Tibial nerve (tissue), 4 donors: ENCODE measurements around the gene MLLT1. TPM values are rescaled to one million over a fixed set of nuclear protein-coding genes. Genes with fewer than 3 reads are reported as not detected.

ENCODE experiments used
- DNase-seq, 2 donors: peaks; one replicate each; pipeline ENCODE4 v3.0.0-alpha.2; 2019; ENCODE audit warnings: low spot score in 2 of 2
- H3K27ac ChIP-seq, 4 donors: fragments of 200-600 bp; sonication (generic) in 3 of 4; one replicate each; pipeline ENCODE4 v1.5.1; 2017 to 2019; ENCODE audit warnings: mild to moderate bottlenecking in 1 of 4
- H3K27me3 ChIP-seq, 2 donors: fragments of 200-600 bp; sonication (generic) in 1 of 2; one replicate each; pipeline versions ENCODE4 v1.5.1 to v1.6.0; 2017 to 2019
- H3K36me3 ChIP-seq, 3 donors: fragments of 200-600 bp; sonication (generic); one replicate each; pipeline ENCODE4 v1.5.1; 2018 to 2019
- H3K4me1 ChIP-seq, 4 donors: fragments of 200-600 bp; sonication (generic) in 3 of 4; one replicate each; pipeline ENCODE4 v1.5.1; 2017 to 2019
- H3K4me3 ChIP-seq, 4 donors: fragments of 200-600 bp; sonication (generic) in 3 of 4; one replicate each; pipeline ENCODE4 v1.5.1; 2017 to 2019; ENCODE audit warnings: mild to moderate bottlenecking in 1 of 4, moderate library complexity in 1 of 4
- H3K9me3 ChIP-seq, 4 donors: fragments of 200-600 bp; sonication (generic) in 3 of 4; one replicate each; pipeline ENCODE4 v1.5.1; 2017 to 2019
- EP300 ChIP-seq, 2 donors: sonication (generic); formaldehyde crosslinking; IDR thresholded peaks; one replicate each; pipeline ENCODE4 v1.6.1; 2017; ENCODE audit warnings: antibody characterized with exemption in 2 of 2, mild to moderate bottlenecking in 1 of 2
- POLR2A ChIP-seq, 2 donors: fragments of 450-650 bp; IDR thresholded peaks; one replicate each; pipeline ENCODE4 v1.6.1; 2017; ENCODE audit warnings: antibody characterized with exemption in 2 of 2, mild to moderate bottlenecking in 2 of 2, moderate library complexity in 2 of 2
- WGBS, 2 donors: methylation state at CpG; one replicate each; pipeline ENCODE4 v1.1.5; 2018; 5-methylcytosine and 5-hydroxymethylcytosine counted together
- total RNA-seq, 4 donors: library from RNA; depleted of rRNA; stranded (reverse); fragments of >200 nt; gene quantifications; one replicate each; pipeline ENCODE4 v1.1.0, GENCODE V29; 2016
- TF ChIP-seq, protein P1 (sequence below), 5 experiments: fragments of 200-600 bp in 3 of 5; fragments of 450-650 bp in 2 of 5; sonication (generic) in 3 of 5; IDR thresholded peaks; one replicate each; pipeline ENCODE4 v1.5.1; 2016 to 2019; ENCODE audit warnings: antibody characterized with exemption in 5 of 5, mild to moderate bottlenecking in 3 of 5, moderate library complexity in 2 of 5

Gene MLLT1
- total RNA-seq, 4 donors from 2014 or later: 15.1 to 42.0 (median 19.9) TPM

DNA sequence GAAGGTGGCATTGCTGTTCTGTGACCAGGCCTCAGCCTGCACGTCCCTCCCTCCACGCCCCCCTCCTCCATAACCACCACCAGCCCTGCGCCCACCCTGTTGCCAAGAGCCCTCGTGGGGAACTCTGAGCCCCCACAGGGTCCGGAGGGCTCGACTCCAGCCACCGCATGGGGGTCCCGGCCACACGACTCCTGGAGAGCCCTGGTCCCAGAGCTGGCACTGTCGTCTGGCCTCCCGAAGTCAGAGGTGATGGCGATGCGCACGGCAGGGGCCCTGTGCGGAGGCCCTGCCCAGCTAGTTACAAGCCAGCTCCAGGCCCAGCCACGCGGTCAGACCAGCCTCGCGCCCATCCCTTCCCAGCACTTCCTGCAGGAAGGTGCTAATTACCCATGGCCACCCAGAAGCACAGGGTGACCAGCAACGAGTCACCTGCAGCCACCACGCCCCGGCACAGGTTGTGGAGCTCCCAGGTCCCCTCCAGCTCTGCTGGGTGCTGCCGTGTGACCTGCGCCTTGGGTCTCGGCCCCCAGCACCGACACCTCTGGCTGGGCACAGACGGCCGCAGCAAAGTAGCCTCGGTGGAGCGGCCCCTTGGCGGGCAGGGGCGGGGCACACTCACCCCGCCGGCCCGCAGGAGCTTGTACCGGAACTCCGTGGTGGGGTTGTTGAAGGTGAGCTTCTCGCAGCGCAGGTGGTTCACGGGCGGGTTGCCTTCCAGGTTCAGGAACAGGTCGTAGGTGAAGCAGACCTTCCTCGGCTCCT, 49.6 kb downstream of the MLLT1 start:
- 85 to 87% methylated on average over 28 to 39 of the region's 43 CpGs for WGBS, 2 donors
- H3K9me3 ChIP-seq: no peaks in the 10 kb centered on the region
- DNase-seq: no peak
- H3K36me3 ChIP-seq: peaks cover 0 to 37% (median 0%) of the 10 kb centered on the region in 3 donors
- no peak for TF ChIP-seq POLR2A (IDR thresholded peaks at IDR 0.05)
- TF ChIP-seq, protein P1, sequence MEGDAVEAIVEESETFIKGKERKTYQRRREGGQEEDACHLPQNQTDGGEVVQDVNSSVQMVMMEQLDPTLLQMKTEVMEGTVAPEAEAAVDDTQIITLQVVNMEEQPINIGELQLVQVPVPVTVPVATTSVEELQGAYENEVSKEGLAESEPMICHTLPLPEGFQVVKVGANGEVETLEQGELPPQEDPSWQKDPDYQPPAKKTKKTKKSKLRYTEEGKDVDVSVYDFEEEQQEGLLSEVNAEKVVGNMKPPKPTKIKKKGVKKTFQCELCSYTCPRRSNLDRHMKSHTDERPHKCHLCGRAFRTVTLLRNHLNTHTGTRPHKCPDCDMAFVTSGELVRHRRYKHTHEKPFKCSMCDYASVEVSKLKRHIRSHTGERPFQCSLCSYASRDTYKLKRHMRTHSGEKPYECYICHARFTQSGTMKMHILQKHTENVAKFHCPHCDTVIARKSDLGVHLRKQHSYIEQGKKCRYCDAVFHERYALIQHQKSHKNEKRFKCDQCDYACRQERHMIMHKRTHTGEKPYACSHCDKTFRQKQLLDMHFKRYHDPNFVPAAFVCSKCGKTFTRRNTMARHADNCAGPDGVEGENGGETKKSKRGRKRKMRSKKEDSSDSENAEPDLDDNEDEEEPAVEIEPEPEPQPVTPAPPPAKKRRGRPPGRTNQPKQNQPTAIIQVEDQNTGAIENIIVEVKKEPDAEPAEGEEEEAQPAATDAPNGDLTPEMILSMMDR (IDR thresholded peaks at IDR 0.05): no peak
- TF ChIP-seq EP300 (IDR thresholded peaks at IDR 0.05): no peak
- peaks cover 0 to 98% (median 42%) of the 10 kb centered on the region in 4 donors for H3K4me1 ChIP-seq
- H3K27ac ChIP-seq: no peak overlapping the region
- no peak overlapping the region for H3K4me3 ChIP-seq
- no peaks in the 10 kb centered on the region for H3K27me3 ChIP-seq

DNA sequence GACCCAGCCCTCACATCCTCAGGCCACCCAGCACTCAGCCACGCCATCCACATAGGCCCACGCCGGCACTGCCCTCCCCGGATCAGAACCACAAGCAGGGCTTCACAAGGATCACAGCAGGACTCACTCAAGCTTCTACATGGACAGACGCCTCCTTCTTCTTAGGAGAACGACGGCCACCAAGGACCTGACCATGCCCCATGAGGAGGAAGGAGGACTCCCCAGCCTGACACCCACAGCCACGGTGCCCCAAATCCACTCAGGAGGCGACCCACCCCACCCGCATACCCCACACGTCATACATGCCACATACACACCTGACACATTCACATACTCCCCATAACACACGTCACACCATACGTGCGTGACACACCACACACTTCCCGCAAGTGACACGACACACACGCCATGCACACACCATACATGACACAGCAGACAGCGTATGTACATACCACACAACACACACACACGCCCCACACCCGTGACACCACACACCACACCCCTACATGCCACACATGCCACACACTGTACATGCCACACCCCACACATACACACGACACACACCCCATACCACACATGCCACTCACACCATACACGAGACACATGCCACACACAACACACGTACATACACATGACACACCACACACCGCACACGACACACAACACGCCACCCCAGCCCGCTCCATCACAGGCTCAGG, 50.4 kb downstream of the MLLT1 start:
- WGBS, 2 donors: 87% methylated on average over 26 to 27 of the region's 27 CpGs
- H3K27me3 ChIP-seq: no peaks in the 10 kb centered on the region
- H3K9me3 ChIP-seq: no peaks in the 10 kb centered on the region
- peaks cover 0 to 41% (median 0%) of the 10 kb centered on the region in 3 donors for H3K36me3 ChIP-seq
- TF ChIP-seq EP300 (IDR thresholded peaks at IDR 0.05): no peak
- TF ChIP-seq, protein P1 (IDR thresholded peaks at IDR 0.05): no peak
- TF ChIP-seq POLR2A (IDR thresholded peaks at IDR 0.05): no peak
- H3K4me3 ChIP-seq: no peak overlapping the region
- H3K4me1 ChIP-seq: peaks cover 0 to 91% (median 37%) of the 10 kb centered on the region in 4 donors
- DNase-seq: no peak
- H3K27ac ChIP-seq: peak overlapping the region in 2 of 4 donors; percentile 70 to 71

DNA sequence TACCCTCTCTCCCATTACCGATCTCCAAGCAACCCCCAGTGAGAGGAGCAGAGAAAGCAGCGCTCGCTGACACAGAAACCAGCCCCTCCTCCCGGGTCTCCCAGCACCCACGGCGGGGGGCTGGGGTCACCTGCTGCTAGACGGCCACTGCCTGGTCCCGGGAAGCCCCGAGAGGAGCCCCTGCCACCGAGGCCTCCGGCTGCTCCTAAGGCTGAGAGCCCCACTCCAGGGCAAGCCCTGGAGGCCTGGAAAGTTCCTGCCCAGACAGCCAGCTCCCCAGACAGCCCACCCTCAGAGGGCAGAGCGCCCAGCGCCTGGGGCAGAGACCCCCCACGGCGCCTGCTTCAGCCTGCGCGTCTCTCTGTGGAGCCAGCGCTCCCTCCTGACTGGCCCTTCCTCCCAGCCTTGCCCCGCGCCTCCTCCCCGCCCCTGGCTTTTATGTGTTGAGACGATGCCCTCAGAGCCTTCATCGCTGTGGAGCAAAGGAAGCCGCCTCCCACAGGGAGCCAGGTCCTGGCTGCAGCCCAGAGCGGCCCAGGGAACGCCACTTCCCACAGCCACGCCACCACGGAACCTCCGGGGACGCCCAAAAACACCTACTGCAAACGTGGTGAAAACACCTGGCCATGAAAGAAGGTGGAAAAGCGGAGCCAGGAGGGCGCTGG, 51.1 kb downstream of the MLLT1 start:
- no peak overlapping the region for H3K4me3 ChIP-seq
- no peaks in the 10 kb centered on the region for H3K9me3 ChIP-seq
- H3K27ac ChIP-seq: peak overlapping the region in 2 of 4 donors; percentile 70 to 71
- peaks cover 0 to 47% (median 0%) of the 10 kb centered on the region in 3 donors for H3K36me3 ChIP-seq
- no peaks in the 10 kb centered on the region for H3K27me3 ChIP-seq
- TF ChIP-seq EP300 (IDR thresholded peaks at IDR 0.05): no peak
- no peak for TF ChIP-seq POLR2A (IDR thresholded peaks at IDR 0.05)
- TF ChIP-seq, protein P1 (IDR thresholded peaks at IDR 0.05): no peak
- DNase-seq: no peak
- peaks cover 0 to 89% (median 31%) of the 10 kb centered on the region in 4 donors for H3K4me1 ChIP-seq
- WGBS, 2 donors: 44 to 55% methylated on average over 15 to 33 of the region's 33 CpGs

DNA sequence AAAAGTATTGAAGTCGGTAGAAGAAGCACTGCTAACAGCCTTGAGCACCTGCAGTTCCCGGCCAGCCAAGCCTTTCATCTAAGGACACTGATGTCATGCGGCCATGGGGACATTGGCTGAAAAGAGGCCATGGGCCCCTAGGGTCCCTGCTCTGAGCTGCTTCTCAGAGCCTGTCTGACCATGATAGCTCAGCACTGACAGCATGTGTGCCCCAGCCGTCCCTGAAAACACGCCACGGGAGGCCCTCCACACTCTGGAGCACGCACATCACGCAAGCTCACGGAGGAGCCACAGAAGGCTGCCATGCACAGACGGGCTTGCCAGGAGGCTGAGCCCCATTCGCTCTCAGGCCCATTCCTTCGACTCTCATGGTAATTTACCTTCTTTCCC, 51.8 kb downstream of the MLLT1 start:
- Histone ChIP-seq H3K9me3 (no peaks in the 10 kb centered on the region), H3K4me1 (peaks cover 0 to 89% (median 23%) of the 10 kb centered on the region in 4 donors), H3K27ac (peak overlapping the region in 1 of 4 donors; percentile 71), H3K36me3 (peaks cover 0 to 54% (median 0%) of the 10 kb centered on the region in 3 donors), H3K4me3 (no peak overlapping the region), H3K27me3 (no peaks in the 10 kb centered on the region)
- TF ChIP-seq POLR2A (IDR thresholded peaks at IDR 0.05): no peak
- no peak for TF ChIP-seq EP300 (IDR thresholded peaks at IDR 0.05)
- TF ChIP-seq, protein P1 (IDR thresholded peaks at IDR 0.05): no peak
- WGBS, 2 donors: 66 to 71% methylated on average over 12 of the region's 12 CpGs
- DNase-seq: no peak
